Activated T-helper 9 cell treated with anti-CD3 and anti-CD28 coated beads, Interleukin-2, amount 50 U/mL, for 16 hours (primary cell): ENCODE data around the gene MYO1E.
"Not testable (repeated sequence)": the region's sequence is repeated elsewhere in the genome, so short reads cannot be mapped to it uniquely, and the experiment has no call there.

ENCODE experiments used
- DNase-seq: peaks from one replicate; pipeline ENCODE4 v3.0.0-alpha.2; 2020; ENCODE audit warnings: low read depth

The MYO1E gene

DNA sequence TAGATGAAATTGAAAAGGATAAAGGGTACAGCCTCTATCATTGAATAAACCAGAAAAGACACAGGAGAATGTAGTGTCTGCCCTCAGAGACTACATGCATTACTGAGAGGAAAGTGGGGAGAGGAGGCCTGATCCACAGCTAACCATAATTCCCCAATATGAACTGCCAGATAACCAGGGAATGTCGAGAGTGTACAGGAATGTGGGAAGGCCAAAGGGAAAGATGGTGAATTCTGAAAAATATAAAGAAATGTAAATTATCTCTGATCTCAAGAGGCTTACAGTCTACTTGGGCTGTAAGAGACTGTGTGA lies 22.3 kb downstream of the MYO1E start:
- DNase-seq, result no peak

DNA sequence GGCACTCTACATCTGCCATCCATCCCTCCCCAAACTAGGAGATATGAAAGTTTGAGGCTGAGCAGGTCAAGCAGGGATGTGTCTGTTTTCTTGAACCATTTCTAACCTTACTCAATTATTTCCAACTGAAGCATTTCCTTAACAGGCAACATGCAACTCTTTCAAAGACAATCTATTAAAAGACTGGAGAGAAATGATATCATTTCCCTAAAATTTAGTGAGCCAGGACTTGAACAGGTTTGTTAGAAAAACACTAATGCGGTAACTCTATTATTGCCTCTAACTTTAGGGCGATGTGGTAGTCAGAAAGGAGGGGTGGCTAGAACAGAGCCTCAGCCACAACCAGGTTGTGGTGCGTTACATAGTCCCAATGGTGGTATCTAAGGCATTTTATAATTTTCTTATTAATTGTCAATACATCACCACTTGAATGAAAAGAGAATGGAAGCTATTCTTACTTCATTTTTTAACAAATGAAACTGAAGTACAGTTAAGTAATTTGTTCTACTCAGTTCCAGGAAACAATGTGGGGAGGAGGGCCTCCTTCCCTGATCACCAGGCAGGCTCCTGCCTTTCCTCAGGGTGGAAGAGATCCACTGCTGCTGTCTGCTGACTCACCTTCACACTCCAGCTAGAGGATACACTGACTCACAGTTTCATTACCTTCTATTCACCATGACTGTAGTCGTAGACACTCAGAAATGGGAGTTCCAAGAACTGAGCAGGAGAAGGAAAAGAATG lies 22.8 kb downstream of the MYO1E start:
- DNase-seq, result no peak

DNA sequence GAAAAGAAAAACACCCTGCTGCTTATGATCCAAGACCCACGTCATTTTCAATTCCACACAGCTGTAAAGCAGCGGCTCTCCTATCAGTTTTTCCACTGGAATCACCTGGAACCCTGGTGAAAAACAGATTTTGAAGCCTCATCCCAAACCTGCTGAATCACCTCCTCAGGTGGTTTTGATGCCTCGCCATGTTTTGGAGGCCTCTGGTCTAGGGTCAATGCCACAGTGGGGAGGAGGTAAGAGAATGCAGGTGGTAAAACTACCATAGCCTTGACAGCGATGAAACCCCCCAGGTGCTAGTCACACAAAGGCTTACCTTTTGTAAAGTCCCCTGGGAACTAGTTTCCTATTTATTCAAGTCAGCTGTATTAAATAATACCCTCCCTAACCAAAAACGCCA lies 24.8 kb downstream of the MYO1E start:
- DNase-seq, result no peak

- no peak for DNase-seq
Measured at GRCh38 chr15:59346951-59347350, 25.7 kb downstream of the MYO1E start.

DNA sequence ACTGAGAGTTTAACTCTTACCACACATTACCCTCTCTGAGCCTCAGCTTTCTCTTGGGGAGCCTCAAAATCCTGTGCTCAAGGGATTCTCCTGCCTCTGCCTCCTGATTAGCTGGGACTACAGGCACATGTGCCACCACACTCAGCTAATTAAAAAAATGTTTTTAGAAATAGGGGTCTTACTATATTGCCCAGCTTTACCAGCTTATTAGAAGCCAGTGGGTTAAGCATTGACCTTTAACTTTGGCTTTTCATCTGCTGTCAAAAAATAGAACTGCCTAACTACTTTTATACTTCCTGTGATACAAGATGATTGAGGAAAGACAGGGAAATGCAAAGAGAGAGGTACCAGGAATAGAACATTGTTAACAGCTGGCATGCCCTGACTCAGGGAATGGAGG lies 27.3 kb downstream of the MYO1E start:
- no peak for DNase-seq

- DNase-seq, result no peak
Measured at GRCh38 chr15:59344311-59344710, 28.4 kb downstream of the MYO1E start.

DNA sequence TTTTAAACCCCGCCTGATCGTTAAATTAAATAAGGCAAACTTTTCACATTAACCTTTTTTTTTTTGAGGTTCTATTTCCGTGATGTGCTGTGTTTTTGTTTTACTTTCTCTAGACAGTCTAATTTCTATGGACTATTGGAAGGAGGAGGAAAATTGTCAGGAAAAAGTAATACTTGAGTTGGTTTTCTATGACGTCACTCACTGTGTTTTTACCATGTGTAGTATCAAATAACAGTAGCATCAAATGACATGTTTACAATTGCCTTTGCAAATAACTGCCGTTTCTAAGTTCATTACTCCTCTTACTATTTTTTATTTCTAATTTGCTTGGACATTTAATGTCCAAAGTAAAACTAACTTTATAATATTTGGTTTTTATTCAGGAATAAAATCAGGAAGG lies 32.3 kb downstream of the MYO1E start:
- no peak for DNase-seq

DNA sequence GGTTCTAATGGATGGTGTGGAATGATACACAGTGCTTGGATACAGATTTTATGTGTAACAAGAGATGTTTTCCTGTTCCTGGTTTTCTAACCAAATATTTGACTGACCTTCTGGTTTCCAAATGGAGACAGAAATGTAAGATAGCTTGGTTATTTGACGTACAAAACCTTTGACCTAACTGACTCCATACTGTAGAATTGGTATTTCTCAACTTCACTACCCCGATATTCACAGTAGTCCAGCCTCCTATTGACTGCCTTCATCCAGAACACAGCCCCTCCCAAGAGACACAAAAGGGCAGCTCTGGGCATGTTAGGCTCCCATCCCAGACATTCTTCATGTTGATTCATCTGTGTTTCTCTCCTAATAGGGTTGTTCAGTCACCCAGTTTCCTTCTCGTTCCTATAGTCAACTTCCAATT lies 33.4 kb downstream of the MYO1E start:
- DNase-seq, result no peak

DNA sequence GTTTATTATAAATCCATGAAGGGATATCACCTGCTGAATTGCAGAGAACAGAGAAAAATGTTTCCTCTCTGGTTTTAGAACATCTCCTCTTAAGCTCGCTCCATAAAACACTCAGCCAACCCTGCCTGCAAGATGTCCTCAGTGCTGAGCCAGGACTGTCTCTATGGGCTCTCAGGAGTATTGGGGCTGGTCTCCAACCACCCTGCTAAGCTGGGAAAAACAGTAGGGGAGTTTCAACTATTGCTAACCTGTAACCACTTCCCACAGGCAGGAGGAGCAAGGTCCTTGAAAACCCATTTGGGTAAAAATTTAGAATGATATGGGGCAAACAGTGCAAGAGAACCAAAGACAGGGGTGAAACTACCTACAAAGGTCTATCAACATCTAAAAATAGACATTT lies 34.3 kb downstream of the MYO1E start:
- no peak for DNase-seq

GRCh38 chr15:59336725-59337124 lies 35.9 kb downstream of the MYO1E start:
- DNase-seq, result not testable (repeated sequence)

GRCh38 chr15:59335207-59335786 lies 37.4 kb downstream of the MYO1E start:
- no peak for DNase-seq

GRCh38 chr15:59334076-59334415 lies 38.6 kb downstream of the MYO1E start:
- no peak for DNase-seq

DNA sequence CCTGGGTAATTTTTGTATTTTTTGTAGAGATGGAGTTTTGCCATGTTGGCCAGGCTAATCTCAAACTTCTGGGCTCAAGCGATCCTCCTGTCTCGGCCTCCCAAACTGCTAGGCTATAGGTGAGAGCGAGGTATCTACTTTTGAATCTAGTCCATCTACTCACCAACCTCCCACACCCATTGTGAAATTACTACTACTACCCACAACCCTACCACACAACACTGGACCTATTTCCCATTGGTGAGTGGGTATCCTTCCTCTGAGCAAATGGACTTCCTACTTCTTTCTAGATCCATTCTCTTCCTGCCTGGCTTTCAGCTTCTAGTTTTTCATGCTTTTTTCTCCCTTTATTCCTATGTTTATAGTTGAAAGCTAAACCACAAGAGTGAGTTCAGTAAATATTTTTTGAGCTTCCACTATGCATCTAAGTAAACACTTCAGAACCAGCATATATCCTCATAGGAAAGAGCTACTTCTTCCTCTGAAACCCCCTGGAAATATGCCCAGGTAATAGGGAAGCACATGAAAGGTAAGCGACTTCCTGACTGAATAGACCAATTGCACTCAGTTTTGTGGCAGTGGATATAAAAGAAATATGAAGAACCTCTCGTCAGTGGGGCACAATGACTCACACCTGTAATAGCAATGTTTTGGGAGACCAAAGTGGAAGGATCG lies 39.1 kb downstream of the MYO1E start:
- no peak for DNase-seq

DNA sequence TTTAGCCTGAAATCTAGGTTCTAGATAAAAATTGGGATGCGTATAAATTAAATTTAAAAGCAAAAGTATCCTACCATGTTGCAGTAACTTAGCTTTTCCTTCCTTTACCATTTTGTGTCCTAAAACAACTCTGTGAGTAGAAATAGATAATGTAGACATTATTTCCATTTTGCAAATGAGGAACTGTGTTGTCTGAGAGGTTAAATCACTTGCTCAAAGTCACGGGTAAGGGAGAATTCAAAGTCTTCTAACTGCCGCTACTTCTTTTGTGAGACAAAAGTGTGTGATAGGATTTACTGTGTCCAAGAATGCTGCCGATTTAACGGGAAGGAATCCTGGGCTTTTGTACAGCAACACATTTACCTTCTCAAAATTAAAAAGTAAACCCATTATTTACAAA lies 40.7 kb downstream of the MYO1E start:
- DNase-seq, result no peak

DNA sequence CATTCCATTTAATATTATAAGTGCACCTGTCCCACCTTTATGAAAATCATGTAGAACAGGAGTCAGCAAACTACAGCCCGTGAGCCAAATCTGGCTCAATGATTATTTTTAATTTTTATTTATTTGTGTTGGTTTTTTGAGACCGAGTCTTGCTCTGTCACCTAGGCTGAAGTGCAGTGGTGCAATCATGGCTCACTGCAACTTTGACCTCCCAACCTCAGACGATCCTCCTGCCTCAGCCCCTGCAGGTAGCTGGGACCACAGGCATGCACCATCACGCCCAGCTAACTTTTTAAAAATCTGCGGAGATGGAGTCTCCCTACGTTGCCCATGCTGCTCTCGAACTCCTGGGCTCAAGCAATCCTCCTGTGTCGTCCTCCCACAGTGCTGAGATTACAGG lies 42.0 kb downstream of the MYO1E start:
- DNase-seq, result no peak

DNA sequence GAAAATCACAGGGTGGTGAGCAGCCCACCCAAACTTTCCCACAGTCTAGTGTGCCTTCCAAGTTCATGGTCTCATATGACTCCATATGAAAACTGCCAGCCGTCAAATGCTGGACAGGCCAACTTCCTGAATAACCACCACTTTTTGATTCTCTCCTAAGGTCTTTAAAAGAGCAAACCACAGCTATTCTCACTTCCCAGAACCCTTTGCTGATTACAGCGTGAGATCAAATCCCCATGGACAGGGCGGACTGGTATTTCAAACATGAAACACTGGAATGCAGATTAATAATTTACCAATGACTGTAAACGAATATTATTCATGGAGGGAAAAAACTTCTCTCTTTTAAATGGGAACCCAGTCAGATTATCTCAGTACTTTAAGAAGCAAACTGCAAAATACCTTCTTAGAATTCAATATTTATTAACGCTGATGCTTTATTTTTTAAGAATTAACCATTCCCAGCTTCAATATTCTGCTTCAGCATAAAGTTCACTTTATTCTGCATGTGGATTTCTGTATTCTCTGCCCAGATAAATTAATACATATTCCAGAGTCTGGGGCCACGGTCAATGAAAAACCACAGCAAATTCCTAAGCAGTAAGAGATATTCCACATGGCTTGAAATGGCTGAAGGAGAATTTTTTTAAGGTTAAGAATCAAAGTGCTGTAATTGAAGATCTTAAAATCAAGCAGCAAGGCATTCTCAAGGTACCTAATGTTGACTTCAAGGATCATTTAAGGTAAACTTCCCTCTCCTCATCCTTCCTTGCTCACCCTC lies 42.9 kb downstream of the MYO1E start:
- DNase-seq, result no peak

- no peak for DNase-seq
Measured at GRCh38 chr15:59329091-59329490, 43.6 kb downstream of the MYO1E start.

GRCh38 chr15:59327942-59328341 lies 44.7 kb downstream of the MYO1E start:
- no peak for DNase-seq

GRCh38 chr15:59326856-59327255 lies 45.8 kb downstream of the MYO1E start:
- DNase-seq, result no peak

GRCh38 chr15:59322056-59322759 lies 50.5 kb downstream of the MYO1E start:
- DNase-seq, result no peak

DNA sequence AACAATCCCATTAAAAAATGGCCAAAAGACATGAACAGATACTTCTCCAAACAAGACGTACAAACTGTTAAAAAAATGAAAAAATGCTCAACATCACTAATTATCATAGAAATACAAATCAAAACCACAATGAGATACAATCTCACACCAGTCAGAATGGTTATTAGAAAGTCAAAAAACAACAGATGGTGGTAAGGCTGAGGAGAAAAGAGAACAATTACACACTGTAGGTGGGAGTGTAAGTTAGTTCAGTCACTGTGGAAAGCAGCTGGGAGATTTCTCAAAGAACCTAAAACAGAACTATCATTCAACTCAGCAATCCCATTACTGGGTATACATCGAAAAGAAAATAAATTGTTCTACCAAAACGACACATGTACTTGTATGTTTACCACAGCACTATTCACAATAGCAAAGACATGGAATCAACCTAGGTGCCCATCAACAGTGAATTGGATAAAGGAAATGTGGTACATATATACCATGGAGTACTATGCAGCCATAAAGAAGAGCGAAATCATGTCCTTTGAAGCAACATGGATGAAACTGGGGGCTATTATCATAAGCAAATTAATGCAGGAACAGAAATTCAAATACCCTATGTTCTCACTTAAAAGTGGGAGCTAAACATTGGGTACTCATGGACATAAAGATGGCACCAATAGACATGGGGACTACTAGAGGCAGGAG lies 51.5 kb downstream of the MYO1E start:
- no peak for DNase-seq

DNA sequence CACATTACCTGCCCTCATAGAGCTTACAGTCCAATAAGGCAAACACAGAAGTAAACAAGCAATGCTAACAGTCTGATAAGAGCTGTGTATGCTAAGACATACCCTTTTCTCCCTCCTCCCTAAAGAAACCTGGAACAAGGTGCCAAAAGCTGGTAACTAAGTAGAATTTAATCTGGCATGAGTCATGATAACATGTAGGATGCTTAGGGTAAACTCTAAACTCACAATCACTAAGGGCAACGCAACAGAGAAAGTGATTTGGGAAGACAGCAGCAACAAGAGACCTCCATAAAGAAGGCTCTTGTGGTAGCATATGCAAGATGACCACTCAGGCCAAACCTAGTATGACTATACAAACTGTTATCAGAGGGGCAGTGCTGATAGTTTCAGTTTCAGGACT lies 55.5 kb downstream of the MYO1E start:
- DNase-seq, result no peak
